SK-N-SH treated with all-trans-retinoic acid at 6 μM for 48 hours (cell line): ENCODE results near the gene CDH11.

Source experiments
- SNAI2 ChIP-seq: fragments of 250-450 bp; sonication (Bioruptor Pico); IDR thresholded peaks from 2 replicates; pipeline ENCODE4 v1.5.0; 2020; ENCODE audit warnings: mild to moderate bottlenecking, moderate library complexity
- TF ChIP-seq, protein P1 (sequence below): fragments of 250-450 bp; sonication (Bioruptor Pico); IDR thresholded peaks from 2 replicates; pipeline ENCODE4 v1.8.0; 2020; ENCODE audit warnings: mild to moderate bottlenecking, moderate library complexity, borderline replicate concordance

DNA sequence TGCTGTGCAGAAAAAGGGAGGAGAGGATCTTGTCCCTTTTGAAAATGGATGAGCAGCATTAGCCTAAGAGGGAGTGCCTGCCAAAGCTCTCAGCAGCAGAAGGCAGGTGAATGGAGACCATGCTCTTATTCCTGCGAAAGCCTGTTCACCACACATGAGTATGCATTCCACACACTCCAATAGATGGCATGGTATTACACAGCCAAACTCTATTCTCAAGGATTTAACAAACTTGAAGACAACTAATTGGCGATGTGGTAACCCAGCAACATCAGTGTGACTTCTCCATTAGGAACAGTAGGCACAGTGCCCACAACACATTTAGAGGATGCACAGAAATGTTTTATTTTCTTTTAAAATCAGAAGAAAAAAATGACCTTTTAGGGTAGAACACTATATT lies 77.8 kb downstream of the CDH11 start:
- TF ChIP-seq SNAI2: no peak
- TF ChIP-seq, protein P1, sequence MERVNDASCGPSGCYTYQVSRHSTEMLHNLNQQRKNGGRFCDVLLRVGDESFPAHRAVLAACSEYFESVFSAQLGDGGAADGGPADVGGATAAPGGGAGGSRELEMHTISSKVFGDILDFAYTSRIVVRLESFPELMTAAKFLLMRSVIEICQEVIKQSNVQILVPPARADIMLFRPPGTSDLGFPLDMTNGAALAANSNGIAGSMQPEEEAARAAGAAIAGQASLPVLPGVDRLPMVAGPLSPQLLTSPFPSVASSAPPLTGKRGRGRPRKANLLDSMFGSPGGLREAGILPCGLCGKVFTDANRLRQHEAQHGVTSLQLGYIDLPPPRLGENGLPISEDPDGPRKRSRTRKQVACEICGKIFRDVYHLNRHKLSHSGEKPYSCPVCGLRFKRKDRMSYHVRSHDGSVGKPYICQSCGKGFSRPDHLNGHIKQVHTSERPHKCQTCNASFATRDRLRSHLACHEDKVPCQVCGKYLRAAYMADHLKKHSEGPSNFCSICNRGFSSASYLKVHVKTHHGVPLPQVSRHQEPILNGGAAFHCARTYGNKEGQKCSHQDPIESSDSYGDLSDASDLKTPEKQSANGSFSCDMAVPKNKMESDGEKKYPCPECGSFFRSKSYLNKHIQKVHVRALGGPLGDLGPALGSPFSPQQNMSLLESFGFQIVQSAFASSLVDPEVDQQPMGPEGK: no peak
